HG02973 (cell line): ENCODE measurements around the gene NOP53.
"Not testable (repeated sequence)": the region's sequence is repeated elsewhere in the genome, so short reads cannot be mapped to it uniquely, and the experiment has no call there.

Source experiments
- ATAC-seq: cut with Tn5 transposase; IDR thresholded peaks from one replicate; pipeline ENCODE4 v1.9.1; 2021; ENCODE audit warnings: moderate library complexity; ENCODE audit not compliant: unreplicated experiment

Gene NOP53

DNA sequence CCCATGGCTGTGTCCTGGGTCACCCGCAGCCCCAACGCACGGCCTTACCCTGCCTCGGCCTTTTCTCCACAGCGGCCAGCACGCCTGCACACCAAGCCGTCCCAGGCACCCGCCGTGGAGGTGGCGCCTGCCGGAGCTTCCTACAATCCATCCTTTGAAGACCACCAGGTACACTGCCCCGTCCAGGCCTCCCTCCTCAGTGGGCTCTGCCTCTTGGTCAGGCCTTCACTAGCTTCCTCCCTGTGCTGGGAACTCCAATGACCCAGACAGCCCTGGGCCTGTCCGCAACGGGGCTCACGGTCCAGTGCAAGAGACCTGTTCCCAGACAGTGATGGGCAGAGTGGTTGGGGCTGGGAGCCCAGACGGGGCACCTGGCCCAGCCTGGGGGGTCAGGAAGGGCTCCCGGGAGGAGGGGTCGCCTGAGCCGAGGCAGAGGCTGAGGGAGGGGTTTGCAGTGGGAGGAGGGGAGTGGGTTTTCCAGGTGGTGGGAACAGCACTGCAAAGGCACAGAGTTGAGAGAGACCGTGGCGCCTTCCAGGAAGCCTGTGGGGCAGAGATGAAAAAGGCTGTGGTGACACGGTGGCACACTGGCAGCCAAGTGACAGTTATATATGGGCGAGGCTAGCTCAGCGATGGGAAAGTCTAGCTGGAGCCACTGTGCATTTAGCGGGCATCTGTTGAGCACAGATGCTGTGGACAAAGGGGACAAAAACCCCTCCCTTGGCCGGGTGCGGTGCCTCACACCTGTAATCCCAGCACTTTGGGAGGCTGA lies 7.3 kb downstream of the NOP53 start:
- no peak for ATAC-seq

- no peak for ATAC-seq
These were observed 9.1 kb downstream of the NOP53 start for GRCh38 chr19:47754206-47755064.

- no peak for ATAC-seq
These were observed 9.9 kb downstream of the NOP53 start for GRCh38 chr19:47755065-47755761.

GRCh38 chr19:47755762-47756626 lies 10.6 kb downstream of the NOP53 start:
- no peak for ATAC-seq

- no peak for ATAC-seq
These were observed 11.2 kb downstream of the NOP53 start for GRCh38 chr19:47756627-47756929.

GRCh38 chr19:47756953-47757608 lies 11.7 kb downstream of the NOP53 start:
- no peak for ATAC-seq

DNA sequence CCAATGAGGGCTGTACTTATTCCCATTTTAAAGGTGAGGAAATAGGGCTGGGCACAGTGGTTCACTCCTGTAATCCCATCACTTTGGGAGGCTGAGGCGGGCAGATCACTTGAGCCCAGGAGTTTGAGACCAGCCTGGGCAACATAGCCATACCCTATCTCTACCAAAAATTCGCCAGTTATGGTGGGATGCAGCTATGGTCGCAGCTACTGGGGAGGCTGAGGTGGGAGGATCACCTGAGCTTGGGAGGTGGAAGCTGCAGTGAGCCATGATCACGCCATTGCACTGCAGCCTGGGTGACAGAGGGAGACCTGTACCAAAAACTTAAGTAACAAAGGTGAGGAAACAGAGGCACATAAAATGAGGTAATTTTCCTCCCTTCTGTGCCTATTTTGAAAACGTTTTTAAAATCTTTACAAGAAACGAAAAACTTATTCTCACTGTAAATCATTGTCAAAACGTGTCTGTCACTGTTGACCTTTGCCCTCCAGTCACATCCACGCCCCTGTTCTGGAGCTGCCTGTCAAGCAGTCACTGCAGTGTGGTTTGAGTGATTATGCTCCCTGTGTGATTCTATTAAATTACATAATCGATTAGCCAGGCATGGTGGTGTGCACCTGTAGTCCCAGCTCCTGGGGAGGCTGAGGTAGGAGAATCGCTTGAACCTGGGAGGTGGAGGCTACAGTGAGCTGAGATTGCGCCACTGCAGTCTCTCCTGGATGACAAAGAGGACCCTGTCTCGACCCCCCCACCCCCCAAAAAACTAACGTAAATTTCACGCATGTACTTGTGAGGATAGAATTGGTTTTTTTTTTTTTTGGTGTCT lies 12.5 kb downstream of the NOP53 start:
- ATAC-seq, result no peak

GRCh38 chr19:47758443-47758804 lies 13.1 kb downstream of the NOP53 start:
- no peak for ATAC-seq

DNA sequence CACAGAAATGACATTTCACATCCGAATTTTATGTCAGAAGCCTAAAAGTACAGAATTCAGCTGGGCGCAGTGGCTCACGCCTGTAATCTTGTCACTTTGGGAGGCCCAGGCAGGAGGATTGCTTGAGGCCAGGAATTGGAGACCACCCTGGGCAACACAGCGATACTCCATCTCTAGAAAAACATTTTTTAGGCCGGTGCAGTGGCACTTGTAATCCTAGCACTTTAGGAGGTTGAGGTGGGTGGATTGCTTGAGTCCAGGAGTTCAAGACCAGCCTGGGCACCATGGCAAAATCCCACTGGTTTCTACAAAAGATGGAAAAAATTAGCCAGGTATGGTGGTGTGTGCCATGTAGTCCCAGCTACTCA lies 15.3 kb downstream of the NOP53 start:
- no peak for ATAC-seq

- ATAC-seq, result no peak
These were observed 16.2 kb downstream of the NOP53 start for GRCh38 chr19:47761566-47761965.

- ATAC-seq, result no peak
These were observed 16.8 kb downstream of the NOP53 start for GRCh38 chr19:47762151-47762550.

DNA sequence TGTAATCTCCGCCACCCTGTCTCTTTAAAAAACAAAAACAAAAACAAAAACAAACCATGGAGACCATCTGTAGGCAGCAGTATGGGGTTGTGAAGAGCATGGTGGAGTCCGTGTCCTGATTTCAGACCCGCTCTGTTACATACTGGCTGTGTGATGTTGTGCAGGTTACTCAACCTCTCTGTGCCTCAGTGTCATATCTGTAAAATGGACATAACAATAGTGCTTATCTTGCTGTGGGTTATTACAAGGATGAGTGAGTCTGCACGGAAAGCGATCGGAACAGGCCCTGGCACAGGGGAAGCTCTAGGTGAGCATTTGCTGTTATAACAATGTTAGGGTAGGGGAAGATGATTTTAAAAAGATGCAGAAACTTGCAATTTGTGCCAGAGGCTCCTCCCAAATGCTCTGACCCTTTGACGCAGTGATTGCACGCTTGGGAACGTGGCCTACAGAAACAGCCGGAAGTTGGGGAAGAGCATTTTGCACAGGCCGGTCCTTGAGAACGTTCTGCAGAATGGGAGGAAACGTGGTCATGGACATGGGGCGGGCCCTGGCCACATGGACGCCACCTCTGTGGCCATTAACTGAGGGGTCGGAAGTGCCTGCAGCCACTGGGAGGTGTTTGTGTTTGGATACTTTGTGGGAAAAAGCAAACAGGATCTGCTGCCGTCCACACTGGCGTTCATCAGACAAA lies 17.4 kb downstream of the NOP53 start:
- no peak for ATAC-seq

GRCh38 chr19:47764705-47765104 lies 19.4 kb downstream of the NOP53 start:
- ATAC-seq, result not testable (repeated sequence)

GRCh38 chr19:47765523-47766358 lies 20.4 kb downstream of the NOP53 start:
- no peak for ATAC-seq

GRCh38 chr19:47766359-47766620 lies 20.9 kb downstream of the NOP53 start:
- no peak for ATAC-seq

DNA sequence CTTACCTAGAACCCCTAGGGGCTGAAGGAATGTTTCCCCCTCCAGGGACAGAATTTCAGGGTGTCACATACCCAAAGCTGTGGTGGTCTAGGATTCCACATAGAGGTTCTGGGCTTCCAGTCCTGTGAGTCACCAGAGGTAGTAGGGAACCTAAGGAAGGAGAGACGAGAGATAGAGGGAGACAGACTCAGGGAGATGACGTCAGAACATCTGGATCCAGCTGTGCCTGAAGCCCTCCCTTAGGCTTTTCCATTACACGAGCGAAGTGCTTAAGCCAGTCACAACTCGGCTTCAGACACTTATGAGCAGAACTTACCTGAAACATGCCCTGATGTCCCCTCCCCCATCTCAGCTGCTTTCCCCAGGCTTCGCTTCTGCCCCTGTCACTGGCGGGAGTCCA lies 21.3 kb downstream of the NOP53 start:
- ATAC-seq, result no peak

GRCh38 chr19:47767349-47767748 lies 22.0 kb downstream of the NOP53 start:
- no peak for ATAC-seq

GRCh38 chr19:47768604-47769003 lies 23.3 kb downstream of the NOP53 start:
- no peak for ATAC-seq
